GM12878 (cell line): ENCODE measurements around the gene TUBA3E. TPM values are rescaled to one million over a fixed set of nuclear protein-coding genes. Genes with fewer than 3 reads are reported as not detected.
"Not testable (repeated sequence)": the region's sequence is repeated elsewhere in the genome, so short reads cannot be mapped to it uniquely, and the experiment has no call there.

Experiments used
- ATAC-seq: fragments of 200-7000 bp; cut with Tn5 transposase; 3 replicates; pipeline ENCODE4 v1.9.1; 2020; ENCODE audit warnings: mild to moderate bottlenecking, moderate library complexity
- BruUV-seq: library from RNA; stranded (reverse); fragments of 400-500 nt; replicated peaks from 2 replicates; lab custom pipeline; 2021; lab: Mats Ljungman, UMichigan
- CTCF ChIA-PET: fragments of 300-600 bp; sonication (Branson Sonifier 250); formaldehyde crosslinking; extraction: SDS; loops from one replicate; lab custom pipeline; 2021; ENCODE audit warnings: inconsistent platforms; lab: Yijun Ruan, JAX
- POLR2A ChIA-PET: fragments of 350-600 bp; formaldehyde crosslinking; extraction: SDS; loops from one replicate; lab custom pipeline; 2021; ENCODE audit warnings: inconsistent platforms; lab: Charles Lee
- RAD21 ChIA-PET: fragments of 300-600 bp; sonication (Branson Sonifier 250); formaldehyde crosslinking; loops from one replicate; lab custom pipeline; 2023; ENCODE audit warnings: antibody characterized with exemption; ENCODE audit not compliant: unreplicated experiment; lab: Charles Lee
- SMC1A ChIA-PET: fragments of 300-600 bp; sonication (Branson Sonifier 250); formaldehyde crosslinking; loops from one replicate; lab custom pipeline; 2023; ENCODE audit not compliant: unreplicated experiment, uncharacterized antibody; lab: Charles Lee
- DNase-seq: peaks from one replicate; pipeline ENCODE4 v3.0.0-alpha.2; 2011; ENCODE audit warnings: low read depth, low spot score
- FAIRE-seq: peaks from 3 replicates; lab custom pipeline; 2011; peaks lifted over from hg19 to GRCh38; lab: Jason Lieb, UNC
- H2AFZ ChIP-seq: 2 replicates; pipeline ENCODE4 v1.6.0; 2011; ENCODE audit warnings: low read depth, low read length, control low read depth; ENCODE audit not compliant: control insufficient read depth
- H3K27ac ChIP-seq: 2 replicates; pipeline ENCODE4 v1.5.1; 2011; ENCODE audit warnings: control low read depth; ENCODE audit not compliant: control insufficient read depth, insufficient read depth
- H3K27me3 ChIP-seq, 2 experiments: replicated peaks in 1 of 2; 2 replicates each; pipeline versions ENCODE4 v1.6.0 to v1.6.1; 2011; ENCODE audit warnings: low read length in 1 of 2; ENCODE audit not compliant: control insufficient read depth in 2 of 2, insufficient read depth in 2 of 2
- H3K36me3 ChIP-seq, 2 experiments: 2 replicates each; pipeline ENCODE4 v1.5.1; 2011; ENCODE audit warnings: low read length in 1 of 2; ENCODE audit not compliant: control insufficient read depth in 2 of 2, insufficient read depth in 2 of 2
- H3K4me1 ChIP-seq: 2 replicates; pipeline ENCODE4 v1.6.1; 2011; ENCODE audit warnings: mild to moderate bottlenecking, low read length, moderate library complexity, mixed read lengths; ENCODE audit not compliant: control insufficient read depth, insufficient read depth
- H3K4me2 ChIP-seq: 2 replicates; pipeline ENCODE4 v1.6.0; 2011; ENCODE audit warnings: control low read depth; ENCODE audit not compliant: control insufficient read depth, insufficient read depth
- H3K4me3 ChIP-seq: fragments of 200-600 bp; sonication (generic); 2 replicates; pipeline ENCODE4 v1.5.1; 2016
- H3K79me2 ChIP-seq: 2 replicates; pipeline ENCODE4 v1.6.0; 2011; ENCODE audit warnings: low read length; ENCODE audit not compliant: control insufficient read depth, insufficient read depth
- H3K9ac ChIP-seq: 2 replicates; pipeline ENCODE4 v1.8.0; 2011; ENCODE audit warnings: low read length, control low read depth, mixed read lengths; ENCODE audit not compliant: control insufficient read depth, insufficient read depth
- H3K9me3 ChIP-seq: replicated peaks from 3 replicates; pipeline ENCODE4 v1.5.1; 2011; ENCODE audit warnings: mild to moderate bottlenecking, low read length; ENCODE audit not compliant: control insufficient read depth, insufficient read depth
- H4K20me1 ChIP-seq: 2 replicates; pipeline ENCODE4 v1.6.0; 2011; ENCODE audit not compliant: control insufficient read depth, insufficient read depth
- CHD1 ChIP-seq: IDR thresholded peaks from 2 replicates; pipeline ENCODE4 v1.6.1; 2012; ENCODE audit warnings: low read depth, low read length, improper control_type of control experiment
- MEF2B ChIP-seq: fragments of 450-650 bp; IDR thresholded peaks from 2 replicates; pipeline ENCODE4 v1.6.1; 2018; ENCODE audit warnings: mild to moderate bottlenecking, moderate library complexity; ENCODE audit not compliant: partially characterized antibody, poor library complexity, severe bottlenecking
- RAD21 ChIP-seq: IDR thresholded peaks from 2 replicates; pipeline ENCODE4 v1.6.1; 2011; ENCODE audit warnings: mild to moderate bottlenecking, low read depth, low read length, moderate library complexity; ENCODE audit not compliant: insufficient read depth
- ZBTB11 ChIP-seq: fragments of 450-650 bp; formaldehyde crosslinking; IDR thresholded peaks from 2 replicates; pipeline ENCODE4 v1.5.0; 2022; ENCODE audit warnings: mild to moderate bottlenecking, missing genetic modification characterization
- WGBS: methylation state at CpG from one replicate; pipeline ENCODE4 v1.1.6; 2016; ENCODE audit warnings: low lambda C conversion rate; ENCODE audit not compliant: insufficient replicate concordance, insufficient coverage; ENCODE audit errors: missing lambda C conversion rate; 5-methylcytosine and 5-hydroxymethylcytosine counted together
- in situ Hi-C: fragments of 300-500 bp; cut with MboI; formaldehyde crosslinking; loops from 9 replicates; pipeline ENCODE4 v1.14.3; 2018; ENCODE audit warnings: mixed read lengths
- intact Hi-C: fragments of 100-400 bp; cut with micrococcal nuclease; formaldehyde crosslinking; loops from one replicate; pipeline ENCODE4 v1.14.2; 2022; ENCODE audit not compliant: unreplicated experiment
- polyA plus RNA-seq, 11 experiments: library from polyadenylated mRNA; depleted of rRNA in 4 of 11; unstranded in 6 of 11; stranded (reverse) in 5 of 11; fragments of >200 nt; fragmentation: Nextera tagmentation in 4 of 11; fragmentation: Illumina TruSeq in 1 of 11; extraction: Ambion mirVana in 4 of 11; extraction: Trizol in 1 of 11; gene quantifications; 1 replicate in 1 of 11; 2 replicates in 10 of 11; pipeline versions ENCODE4 v1.2.1 to v1.2.3, GENCODE V29; 2011 to 2016; ENCODE audit warnings: inconsistent platforms in 2 of 11, missing spikeins in 2 of 11, low read depth in 1 of 11
- total RNA-seq, 4 experiments: library from RNA; depleted of rRNA in 3 of 4; stranded (reverse); fragments of >200 nt in 3 of 4; fragmentation: Illumina TruSeq in 1 of 4; extraction: Trizol in 1 of 4; gene quantifications; 2 replicates each; pipeline versions ENCODE4 v1.2.1 to v1.2.3, GENCODE V29; 2013 to 2021

Gene TUBA3E
- total and polyA plus RNA-seq, 10 of the 15 experiments (the other 5 are each of a cell fraction or from before 2014, with no cell fraction given): not detected

DNA sequence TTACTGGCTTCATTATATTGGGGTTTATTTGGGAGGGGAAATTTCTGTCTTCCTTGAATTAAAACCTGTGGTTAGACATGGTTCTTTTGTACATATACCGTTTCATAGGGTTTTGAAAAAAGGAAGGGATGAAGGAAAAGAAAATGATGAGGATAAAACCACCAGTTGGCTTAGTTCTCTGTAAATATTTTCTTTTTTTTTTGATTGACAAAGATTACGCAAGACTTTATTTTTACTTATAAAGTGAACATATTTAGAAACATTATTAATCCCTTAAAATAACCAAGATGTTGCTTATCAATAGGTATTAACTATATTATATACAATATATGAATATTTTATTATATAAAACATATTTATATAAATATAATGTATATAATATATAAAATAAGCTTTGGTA, 45.1 kb upstream of the TUBA3E start (continued):
- TF ChIP-seq ZBTB11: no peak
- TF ChIP-seq RAD21: no peak
- no peak for TF ChIP-seq CHD1

DNA sequence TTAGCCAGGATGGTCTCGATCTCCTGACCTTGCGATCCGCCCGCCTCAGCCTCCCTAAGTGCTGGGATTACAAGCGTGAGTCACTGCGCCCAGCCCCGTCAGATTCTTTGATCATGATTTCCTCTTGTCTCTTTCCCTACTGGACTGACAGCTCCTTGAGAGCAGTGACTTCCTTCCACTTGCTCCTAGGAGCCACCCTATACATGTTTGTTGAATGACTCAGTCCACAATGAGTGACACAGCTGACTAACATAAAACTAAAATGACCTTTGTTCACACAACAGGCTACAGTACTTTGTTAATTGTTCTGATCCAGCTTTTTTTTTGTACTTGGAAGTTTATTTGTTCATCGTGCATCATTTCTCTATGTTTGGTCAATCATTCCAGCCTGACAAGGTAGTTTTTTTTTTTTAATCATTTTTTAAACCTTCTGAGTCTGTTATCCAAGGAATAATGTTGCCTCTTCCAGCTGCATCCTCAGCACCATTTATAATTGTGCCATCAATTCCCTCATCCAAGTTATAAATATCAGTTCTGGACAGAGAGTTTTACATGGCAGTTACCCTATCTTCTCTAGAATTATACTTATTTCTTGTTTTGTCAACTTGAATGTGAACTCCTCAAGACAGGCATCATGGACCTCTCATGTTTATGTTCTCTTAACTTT, 42.9 kb upstream of the TUBA3E start:
- no peak for TF ChIP-seq MEF2B
- Histone ChIP-seq H3K9me3 (no peaks in the 10 kb centered on the region), H3K4me2 (no peak overlapping the region), H3K79me2 (no peaks in the 10 kb centered on the region), H3K4me3 (no peak overlapping the region), H3K36me3 (no peaks in the 10 kb centered on the region), H4K20me1 (no peaks in the 10 kb centered on the region), H2AFZ (no peak overlapping the region), H3K4me1 (no peaks in the 10 kb centered on the region), H3K27ac (no peak overlapping the region), H3K9ac (no peak overlapping the region), H3K27me3 (no peaks in the 10 kb centered on the region; a peak in 1 of 4 replicates)
- ChIA-PET SMC1A (no interaction called here), CTCF (interaction anchor here (0.6 kb wide), 1 partner anchor 1319 kb away, joined by 3 read pairs; no protein-coding TSS in a partner anchor), RAD21 (no interaction called here), POLR2A (no interaction called here)
- 64% methylated on average over 8 of the region's 8 CpGs for WGBS
- BruUV-seq: no TSS peak
- FAIRE-seq: no peak
- in situ Hi-C loops: no loop called here
- DNase-seq: no peak
- ATAC-seq: no peak
- intact Hi-C loops: no loop called here

GRCh38 chr2:130239581-130239980, 41.3 kb upstream of the TUBA3E start:
- H3K9me3 ChIP-seq, H3K27me3 ChIP-seq, BruUV-seq, H3K79me2 ChIP-seq, H4K20me1 ChIP-seq, H2AFZ ChIP-seq, H3K4me2 ChIP-seq, H3K36me3 ChIP-seq, intact Hi-C loops, DNase-seq, FAIRE-seq, H3K4me3 ChIP-seq, RAD21 ChIA-PET, H3K27ac ChIP-seq, CTCF ChIA-PET, POLR2A ChIA-PET, H3K4me1 ChIP-seq, ATAC-seq, in situ Hi-C loops, SMC1A ChIA-PET, H3K9ac ChIP-seq: not testable (repeated sequence)
- WGBS: 39% methylated on average over 6 of the region's 6 CpGs

DNA sequence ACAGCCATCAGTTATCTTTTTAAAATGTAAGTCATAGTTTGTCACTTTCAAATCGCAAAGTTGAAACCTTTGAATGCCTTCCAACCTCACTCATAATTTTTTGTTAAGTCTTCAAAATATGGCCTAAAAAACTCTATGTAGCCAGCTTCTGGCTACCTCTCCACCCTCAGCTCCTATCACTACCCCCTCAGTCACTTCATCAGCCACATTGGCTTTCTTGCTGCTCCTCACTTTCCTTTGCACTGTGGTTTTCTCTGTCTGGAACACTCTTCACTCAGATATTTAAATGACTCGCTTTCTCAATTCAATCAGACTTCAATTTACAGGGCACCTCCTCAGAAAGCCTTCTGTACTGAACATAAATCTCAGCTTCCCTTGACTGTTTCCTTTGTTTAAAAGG, 34.8 kb upstream of the TUBA3E start:
- in situ Hi-C loops, H3K9me3 ChIP-seq, H3K4me3 ChIP-seq, H4K20me1 ChIP-seq, intact Hi-C loops, H2AFZ ChIP-seq, FAIRE-seq, POLR2A ChIA-PET, RAD21 ChIA-PET, CTCF ChIA-PET, ATAC-seq, DNase-seq, H3K79me2 ChIP-seq, H3K9ac ChIP-seq, H3K27me3 ChIP-seq, SMC1A ChIA-PET, BruUV-seq, H3K27ac ChIP-seq, H3K36me3 ChIP-seq, H3K4me1 ChIP-seq, H3K4me2 ChIP-seq: not testable (repeated sequence)
- 50% methylated on average over 2 of the region's 2 CpGs for WGBS
